GM19239 (cell line): ENCODE measurements around the gene PLCG2.
"Not testable (repeated sequence)": the region's sequence is repeated elsewhere in the genome, so short reads cannot be mapped to it uniquely, and the experiment has no call there.

Experiments
- DNase-seq: peaks from one replicate; pipeline ENCODE4 v3.0.0; 2011; ENCODE audit warnings: low spot score; ENCODE audit not compliant: insufficient read length
- FAIRE-seq: peaks from 2 replicates; lab custom pipeline; 2011; peaks lifted over from hg19 to GRCh38; lab: Jason Lieb, UNC

PLCG2 gene

GRCh38 chr16:81868057-81868748, 89.1 kb downstream of the PLCG2 start:
- no peak for DNase-seq

GRCh38 chr16:81869326-81869725, 90.2 kb downstream of the PLCG2 start:
- FAIRE-seq (no peak), DNase-seq (no peak)

More at GRCh38 chr16:81868057-81868748, 89.1 kb downstream of the PLCG2 start:
- no peak for FAIRE-seq

- DNase-seq (no peak), FAIRE-seq (no peak)
Observed at GRCh38 chr16:81873206-81873605, 94.1 kb downstream of the PLCG2 start.

- peak; percentile 54 for DNase-seq
- peak; percentile 74 for FAIRE-seq
Observed at GRCh38 chr16:81873843-81874752, 95.0 kb downstream of the PLCG2 start.

- DNase-seq (no peak), FAIRE-seq (no peak)
Observed at GRCh38 chr16:81875461-81875860, 96.4 kb downstream of the PLCG2 start.

DNA sequence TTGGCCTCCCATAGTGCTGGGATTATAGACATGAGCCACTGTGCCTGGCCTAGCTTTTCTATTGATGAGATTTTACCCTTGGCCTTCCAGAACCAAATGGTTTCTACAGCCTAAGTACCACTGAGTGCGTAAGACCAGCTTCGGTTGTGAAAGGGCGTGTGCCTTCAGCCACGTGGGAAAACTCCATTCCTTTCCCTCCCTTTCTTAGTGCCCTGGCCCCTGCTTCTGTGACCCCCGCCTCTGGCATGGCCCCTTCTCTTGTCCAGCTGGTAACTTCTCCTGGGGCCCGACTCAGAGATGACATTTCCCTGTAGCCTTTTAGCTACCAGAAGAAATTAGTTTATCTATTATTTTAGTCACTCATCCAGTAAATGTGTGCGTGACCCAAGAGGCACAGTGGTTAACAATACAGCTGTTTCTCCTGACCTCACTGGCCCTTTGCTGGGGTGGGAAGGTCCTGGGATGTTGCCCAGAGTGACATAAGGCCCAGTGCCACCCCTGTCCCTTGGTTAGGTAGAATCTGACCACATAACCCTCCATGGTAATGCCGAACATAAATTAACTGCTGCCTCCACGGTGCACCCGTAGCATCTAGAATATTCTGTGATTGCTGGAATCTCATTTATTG, 97.3 kb downstream of the PLCG2 start:
- FAIRE-seq = no peak

GRCh38 chr16:81877490-81877889, 98.4 kb downstream of the PLCG2 start:
- DNase-seq, FAIRE-seq: not testable (repeated sequence)

More for the DNA sequence above, 97.3 kb downstream of the PLCG2 start:
- no peak for DNase-seq

DNA sequence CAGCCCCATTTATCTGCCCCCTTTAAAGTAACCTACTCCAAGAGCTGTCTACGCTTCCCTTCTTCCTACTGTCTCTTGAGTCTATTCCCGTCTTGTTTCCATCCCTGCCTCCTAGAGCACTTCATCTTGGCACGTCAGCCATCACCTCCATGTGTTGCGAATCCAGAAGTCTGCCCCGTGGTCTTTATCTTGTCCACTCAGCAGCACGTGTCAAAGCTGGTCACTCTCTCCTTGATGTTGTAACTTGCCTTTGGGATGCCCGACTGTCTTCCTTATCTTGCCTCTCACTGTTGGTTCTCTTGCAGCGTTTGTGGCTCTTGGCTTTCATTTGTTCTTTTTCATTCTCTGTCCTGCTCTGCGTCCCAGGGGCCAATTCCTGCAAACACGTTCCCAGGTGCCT, 99.4 kb downstream of the PLCG2 start:
- DNase-seq = no peak
- FAIRE-seq = no peak

DNA sequence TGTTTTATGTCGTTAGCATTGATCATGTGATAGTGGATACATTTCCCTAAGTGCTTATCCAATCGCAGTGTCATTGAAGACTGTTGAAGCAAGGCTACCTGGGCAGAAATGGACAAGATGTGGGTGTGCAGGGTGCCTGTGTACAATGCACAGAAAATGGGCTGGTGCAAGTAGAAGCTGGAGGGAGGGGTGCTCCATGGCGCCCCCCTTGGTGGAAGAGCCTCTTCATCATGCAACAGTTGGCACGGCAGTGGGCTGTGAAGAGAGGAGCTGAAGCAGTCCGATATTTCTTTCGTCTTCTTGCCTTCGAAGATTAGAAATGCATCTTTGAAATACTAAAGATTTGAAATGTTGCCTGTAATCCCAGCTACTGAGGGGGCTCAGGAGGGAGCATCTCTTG, 100.5 kb downstream of the PLCG2 start:
- no peak for FAIRE-seq
- DNase-seq = no peak

GRCh38 chr16:81880816-81881215, 101.7 kb downstream of the PLCG2 start:
- no peak for DNase-seq
- FAIRE-seq = no peak

DNA sequence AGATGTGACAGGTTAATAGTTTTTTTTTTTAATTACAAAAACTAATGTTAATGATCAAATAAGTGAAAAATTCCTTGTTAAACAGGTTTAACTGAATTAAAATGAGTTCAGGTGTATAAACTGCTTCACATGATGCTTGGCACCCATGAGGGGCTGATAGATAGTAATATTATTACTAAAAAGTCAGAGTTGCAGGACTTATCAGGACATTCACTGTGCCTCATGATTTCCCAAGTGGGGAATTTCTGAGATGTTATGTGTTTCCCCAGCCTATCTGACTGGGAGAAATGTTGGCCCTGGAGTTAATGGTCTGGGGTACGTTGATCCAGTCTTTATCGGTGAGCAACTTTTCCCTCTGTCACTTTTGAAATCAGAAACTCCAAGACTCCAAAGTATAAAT, 102.1 kb downstream of the PLCG2 start:
- DNase-seq (no peak), FAIRE-seq (no peak)

- no peak for FAIRE-seq
- DNase-seq = no peak
Observed at GRCh38 chr16:81882559-81882958, 103.5 kb downstream of the PLCG2 start.

DNA sequence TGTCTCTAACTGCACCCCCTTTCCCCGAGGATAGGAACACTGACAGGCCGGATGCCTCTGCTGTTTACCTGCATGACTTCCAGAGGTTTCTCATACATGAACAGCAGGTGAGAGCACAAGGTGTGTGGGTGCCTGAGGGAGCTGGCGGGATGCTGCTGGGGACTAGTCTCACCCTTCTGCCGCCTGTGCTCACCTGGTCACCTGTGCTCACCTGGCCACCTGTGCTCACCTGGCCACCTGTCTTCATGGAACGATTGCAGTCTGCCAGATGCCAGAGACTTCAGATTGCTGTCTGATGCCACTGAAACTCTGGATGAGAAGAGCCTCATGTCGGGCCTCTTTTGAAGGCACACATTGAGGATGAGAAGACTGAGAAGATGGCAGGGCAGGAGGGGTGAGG, 104.1 kb downstream of the PLCG2 start:
- DNase-seq (no peak), FAIRE-seq (no peak)

GRCh38 chr16:81885976-81886586, 107.0 kb downstream of the PLCG2 start:
- FAIRE-seq = no peak

DNA sequence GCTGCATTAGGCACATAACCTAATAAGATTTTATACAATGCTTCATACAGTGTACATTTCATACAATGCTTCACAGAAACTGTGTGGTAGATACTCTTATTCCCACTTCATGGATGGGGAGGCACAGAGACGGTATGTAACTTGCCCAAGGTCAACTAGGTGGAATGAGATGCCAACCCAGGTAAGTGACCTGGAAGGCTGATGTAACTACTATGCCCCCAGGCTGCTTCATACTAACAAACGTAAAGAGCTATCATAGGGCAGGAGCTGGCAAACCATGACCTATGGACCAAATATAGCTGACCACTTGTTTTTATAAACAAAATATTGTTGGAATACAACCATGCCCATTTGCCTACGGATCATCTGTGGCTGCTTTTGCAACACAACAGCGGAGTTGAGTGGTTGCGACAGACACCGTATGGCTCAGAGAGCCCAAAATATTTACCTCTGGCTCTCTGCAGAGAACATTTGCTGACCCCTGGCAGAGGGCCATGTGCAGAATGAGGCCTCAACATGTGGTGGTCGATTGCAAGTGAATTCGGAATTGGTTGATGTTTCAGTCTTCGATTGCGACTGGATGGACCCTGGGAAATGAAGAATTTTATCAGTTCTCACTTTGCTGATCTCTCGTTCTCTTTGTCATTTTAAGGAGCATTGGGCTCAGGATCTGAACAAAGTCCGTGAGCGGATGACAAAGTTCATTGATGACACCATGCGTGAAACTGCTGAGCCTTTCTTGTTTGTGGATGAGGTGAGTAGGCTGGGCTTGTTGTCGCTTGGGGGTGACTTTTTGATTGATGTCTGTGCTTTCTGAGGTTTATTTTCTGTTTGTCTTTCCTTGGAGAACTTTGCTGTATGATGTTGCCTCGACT, 109.7 kb downstream of the PLCG2 start:
- DNase-seq (no peak), FAIRE-seq (no peak)

More at GRCh38 chr16:81885976-81886586, 107.0 kb downstream of the PLCG2 start:
- DNase-seq = peak; percentile 58

DNA sequence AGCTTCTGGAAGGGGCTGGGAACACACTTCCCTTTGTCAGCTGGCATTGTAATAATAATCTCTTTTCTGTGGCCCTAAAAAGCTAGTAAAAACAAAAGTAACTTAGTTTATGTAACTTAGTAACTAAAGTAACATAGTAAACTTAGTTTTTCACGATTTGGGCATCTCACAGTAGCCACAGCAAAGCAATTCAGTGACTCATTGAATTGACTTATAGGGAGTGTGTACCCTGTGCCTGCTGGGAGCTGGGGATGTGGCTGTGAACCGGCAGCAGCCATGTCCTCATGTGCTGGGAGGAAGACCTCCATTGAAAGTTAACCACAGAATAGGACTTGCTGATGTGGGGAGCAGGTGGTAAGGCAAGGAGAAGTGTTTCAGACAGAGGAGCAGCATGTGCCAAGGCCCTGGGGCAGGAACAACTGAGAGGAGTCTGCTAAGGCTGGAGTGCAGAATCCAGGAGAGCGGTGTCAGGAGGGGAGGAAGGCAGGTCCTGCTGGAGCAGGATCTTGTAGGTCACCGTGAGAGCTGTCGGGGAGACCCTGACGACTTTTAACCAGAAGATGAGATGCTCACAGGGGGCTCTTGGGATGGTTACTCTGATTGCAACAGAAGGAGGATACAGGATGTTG, 112.8 kb downstream of the PLCG2 start:
- FAIRE-seq (no peak), DNase-seq (no peak)

DNA sequence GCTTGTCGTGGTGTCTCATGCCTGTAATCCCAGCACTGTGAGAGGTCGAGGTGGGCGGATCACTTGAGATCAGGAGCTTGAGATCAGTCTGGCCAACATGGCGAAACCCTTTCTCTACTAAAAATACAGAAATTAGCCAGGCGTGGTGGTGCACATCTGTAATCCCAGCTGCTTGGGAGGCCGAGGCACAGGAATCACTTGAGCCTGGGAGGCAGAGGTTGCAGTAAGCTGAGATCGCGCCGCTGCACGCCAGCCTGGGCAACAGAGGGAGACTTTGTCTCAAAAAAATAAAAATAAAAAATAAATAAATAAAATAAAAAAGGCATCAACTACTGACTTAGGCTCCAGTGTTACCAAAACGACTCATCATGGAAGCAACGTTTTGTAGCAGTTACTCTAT, 115.5 kb downstream of the PLCG2 start:
- no peak for DNase-seq
- FAIRE-seq = no peak

DNA sequence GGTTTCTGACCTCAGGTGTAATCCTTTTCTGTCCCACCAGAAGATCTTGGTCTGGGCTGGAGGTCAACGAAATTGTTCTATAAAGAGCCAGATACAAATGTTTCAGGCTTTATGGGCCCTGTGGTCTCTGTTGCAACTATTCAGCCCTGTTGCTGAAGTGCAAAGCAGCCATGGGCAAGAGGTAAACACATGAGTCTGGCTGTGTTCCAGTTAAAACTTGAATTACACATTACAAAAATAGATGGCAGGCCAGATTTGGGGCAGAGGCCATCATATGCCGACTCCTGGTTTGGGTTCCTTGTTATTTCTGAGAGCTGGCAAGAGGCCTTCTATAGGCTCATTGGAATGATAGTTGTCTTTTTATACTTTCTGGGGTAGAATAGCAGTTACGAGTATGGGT, 117.8 kb downstream of the PLCG2 start:
- FAIRE-seq (no peak), DNase-seq (no peak)

DNA sequence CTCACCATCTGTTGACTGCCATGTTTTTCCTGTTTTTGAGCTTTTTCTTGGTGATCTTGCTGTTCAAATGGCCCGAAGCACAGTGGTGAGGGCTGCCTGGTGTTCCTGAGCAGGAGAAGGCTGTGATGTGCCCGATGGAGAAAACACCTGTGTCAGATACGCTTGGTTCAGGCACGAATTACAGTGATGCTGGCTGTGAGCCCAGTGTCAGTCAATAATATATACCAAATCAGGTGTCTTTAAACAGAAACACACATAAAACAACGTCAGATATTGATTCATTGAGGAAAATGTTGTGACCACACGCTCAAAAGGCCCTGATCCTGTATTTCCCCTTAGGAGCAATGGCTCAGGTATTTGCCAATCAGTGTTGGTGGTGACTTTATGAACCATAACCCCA, 120.5 kb downstream of the PLCG2 start:
- DNase-seq = no peak
- FAIRE-seq = no peak
